ENCODE results near the gene PRSS38. TPM values are rescaled to one million over a fixed set of nuclear protein-coding genes. Genes with fewer than 3 reads are reported as not detected.

PRSS38 gene
- total RNA-seq, 1 experiment from 2014 or later = not detected

- no peak for TF ChIP-seq CBX3 (IDR thresholded peaks at IDR 0.05; ENCODE audit: low read depth)
Observed at GRCh38 chr1:227785094-227785804, 30.2 kb upstream of the PRSS38 start (continued).

- DNase-seq (ENCODE audit: low read depth, low spot score) (no peak), ATAC-seq (no peak)
- Histone ChIP-seq H2AFZ (ENCODE audit: low read depth, low read length, poor library complexity, severe bottlenecking) (no peak overlapping the region), H3K79me2 (ENCODE audit: insufficient read depth, low read length) (no peaks in the 10 kb centered on the region), H3K27ac (ENCODE audit: low read depth, low read length) (no peak overlapping the region), H4K20me1 (ENCODE audit: insufficient read depth) (no peaks in the 10 kb centered on the region), H3K4me3 (replicated peaks in 1 of 2; ENCODE audit: low read depth in 1 of 2, low read length in 2 of 2) (no peak overlapping the region), H3K36me3 (ENCODE audit: control insufficient read depth in 1 of 2, insufficient read depth in 2 of 2, low read length in 2 of 2) (0 out of 4 replicates have a peak, but pooled peaks cover 0 to 3% of the 10 kb centered on the region in 2 experiments), H3K27me3 (ENCODE audit: insufficient read depth, low read length) (no peaks in the 10 kb centered on the region), H3K9me2 (ENCODE audit: insufficient read depth) (no peaks in the 10 kb centered on the region), H3K4me1 (ENCODE audit: control insufficient read depth in 1 of 2, insufficient read depth in 2 of 2, low read length in 2 of 2) (peaks cover 6 to 18% of the 10 kb centered on the region in 2 experiments), H3K4me2 (ENCODE audit: low read length) (no peak overlapping the region), H3K9me3 (ENCODE audit: control insufficient read depth in 1 of 2, insufficient read depth in 1 of 2, low read depth in 1 of 2, low read length in 2 of 2) (no peaks in the 10 kb centered on the region), H3K9ac (ENCODE audit: low read length) (no peak overlapping the region)
- ChIA-PET CTCF (no interaction called here), POLR2A (no interaction called here), RAD21 (ENCODE audit: low non-redundant PET in 1 of 2, low total read pairs in 2 of 2, uncharacterized antibody in 2 of 2, unreplicated experiment in 2 of 2) (no interaction called here)
- intact Hi-C loops (cut with micrococcal nuclease) = loop anchor here (5.0 kb wide), 1 partner anchor 161 kb away; the partner anchor contains the start of gene WNT9A
- no peak for TF ChIP-seq MAX (IDR thresholded peaks at IDR 0.05)
- no peak for TF ChIP-seq SP1 (IDR thresholded peaks at IDR 0.05; ENCODE audit: low read depth)
- TF ChIP-seq POLR2A (IDR thresholded peaks at IDR 0.05; ENCODE audit: borderline replicate concordance, extremely low read depth, insufficient read depth, insufficient read length) = no peak
- TF ChIP-seq FOSL1 (IDR thresholded peaks at IDR 0.05; ENCODE audit: low read depth) = no peak
- no peak for TF ChIP-seq EGR1 (IDR thresholded peaks at IDR 0.05; ENCODE audit: low read depth)
- no peak for TF ChIP-seq CBX3 (IDR thresholded peaks at IDR 0.05; ENCODE audit: low read depth)
- TF ChIP-seq TCF7L2 (IDR thresholded peaks at IDR 0.05; ENCODE audit: borderline replicate concordance, extremely low read depth, insufficient read depth, insufficient read length) = no peak
- TF ChIP-seq YY1 (IDR thresholded peaks at IDR 0.05; ENCODE audit: extremely low read depth, insufficient replicate concordance, low read depth, low read length) = no peak
- no peak for TF ChIP-seq POLR2AphosphoS5 (IDR thresholded peaks at IDR 0.05; ENCODE audit: low read depth, low read length)
- TF ChIP-seq JUND (IDR thresholded peaks at IDR 0.05) = no peak
- no peak for TF ChIP-seq SRF (IDR thresholded peaks at IDR 0.05; ENCODE audit: low read depth)
- no peak for TF ChIP-seq CEBPB (IDR thresholded peaks at IDR 0.05; ENCODE audit: low read depth)
- no TSS peak for BruUV-seq (replicated peaks)
Observed at GRCh38 chr1:227785805-227786671, 29.4 kb upstream of the PRSS38 start.
